Body of pancreas (tissue), 4 donors: ENCODE data around the gene ATXN1. TPM values are rescaled to one million over a fixed set of nuclear protein-coding genes. Genes with fewer than 3 reads are reported as not detected.

Source experiments
- ATAC-seq: fragments of 150-250 bp; one replicate; pipeline ENCODE4 v1.9.1; 2016
- DNase-seq, 4 donors: peaks; one replicate each; pipeline ENCODE4 v3.0.0-alpha.2; 2019
- H3K27ac ChIP-seq, 4 donors: fragments of 200-600 bp; sonication (generic); 1 replicate in 3 of 4; 2 replicates in 1 of 4; pipeline versions ENCODE4 v1.5.1 to v1.6.1; 2016 to 2019; ENCODE audit warnings: mild to moderate bottlenecking in 1 of 4, mixed read lengths in 1 of 4, moderate library complexity in 1 of 4
- H3K27me3 ChIP-seq, 2 donors: fragments of 200-600 bp; sonication (generic); one replicate each; pipeline ENCODE4 v1.6.0; 2016; ENCODE audit warnings: mild to moderate bottlenecking in 1 of 2
- H3K36me3 ChIP-seq, 2 donors: fragments of 200-600 bp; sonication (generic); replicated peaks in 1 of 2; 2 replicates each; pipeline ENCODE4 v1.5.1; 2016; ENCODE audit warnings: low read depth in 2 of 2; ENCODE audit not compliant: insufficient read depth in 1 of 2
- H3K4me1 ChIP-seq: fragments of 200-600 bp; sonication (generic); one replicate; pipeline ENCODE4 v1.6.0; 2016
- H3K4me3 ChIP-seq, 2 donors: fragments of 200-600 bp; sonication (generic); 1 replicate in 1 of 2; 2 replicates in 1 of 2; pipeline ENCODE4 v1.5.1; 2016 to 2019
- H3K9me3 ChIP-seq, 3 donors: fragments of 200-600 bp; sonication (generic); 1 replicate in 2 of 3; 2 replicates in 1 of 3; pipeline ENCODE4 v1.5.1; 2016
- CTCF ChIP-seq, 7 experiments: fragments of 450-650 bp in 4 of 7; fragments of 200-600 bp in 3 of 7; sonication (generic) in 3 of 7; IDR thresholded peaks; one replicate each; pipeline ENCODE4 v1.5.1; 2016 to 2019; ENCODE audit warnings: antibody characterized with exemption in 7 of 7
- POLR2A ChIP-seq, 3 donors: fragments of 450-650 bp; IDR thresholded peaks; one replicate each; pipeline ENCODE4 v1.6.1; 2016; ENCODE audit warnings: antibody characterized with exemption in 3 of 3, mild to moderate bottlenecking in 2 of 3
- WGBS, 2 donors: methylation state at CpG; one replicate each; pipeline ENCODE4 v1.1.5; 2017; 5-methylcytosine and 5-hydroxymethylcytosine counted together
- intact Hi-C: fragments of 100-400 bp; cut with DNase I; formaldehyde crosslinking; loops from one replicate; pipeline ENCODE4 v1.15.1; 2023
- total RNA-seq, 2 donors: library from RNA; depleted of rRNA; stranded (reverse); fragments of >200 nt; gene quantifications; one replicate each; pipeline ENCODE4 v1.1.0, GENCODE V29; 2016

The ATXN1 gene
- total RNA-seq, 2 donors from 2014 or later: 24.6 to 24.7 TPM

GRCh38 chr6:16398587-16398986 lies 362.7 kb downstream of the ATXN1 start:
- intact Hi-C loops: no loop called here
- Histone ChIP-seq H3K36me3 (no peaks in the 10 kb centered on the region), H3K4me3 (no peak overlapping the region), H3K27ac (no peak overlapping the region), H3K9me3 (no peaks in the 10 kb centered on the region), H3K4me1 (no peaks in the 10 kb centered on the region), H3K27me3 (no peaks in the 10 kb centered on the region)
- DNase-seq (no peak), ATAC-seq (no peak)
- TF ChIP-seq CTCF (IDR thresholded peaks at IDR 0.05): no peak
- TF ChIP-seq POLR2A (IDR thresholded peaks at IDR 0.05): no peak
- 94 to 95% methylated on average over 5 of the region's 5 CpGs for WGBS, 2 donors

GRCh38 chr6:16397623-16398022 lies 363.6 kb downstream of the ATXN1 start:
- H3K27me3 ChIP-seq: no peaks in the 10 kb centered on the region
- H3K4me3 ChIP-seq: no peak overlapping the region
- ATAC-seq (no peak), DNase-seq (no peak)
- intact Hi-C loops: no loop called here
- WGBS, 2 donors: 48 to 71% methylated on average over 4 of the region's 4 CpGs
- TF ChIP-seq POLR2A (IDR thresholded peaks at IDR 0.05) (no peak), CTCF (IDR thresholded peaks at IDR 0.05) (no peak)
- H3K4me1 ChIP-seq: peaks cover 3% of the 10 kb centered on the region
- H3K9me3 ChIP-seq: no peaks in the 10 kb centered on the region
- H3K36me3 ChIP-seq: no peaks in the 10 kb centered on the region
- no peak overlapping the region for H3K27ac ChIP-seq

GRCh38 chr6:16396497-16397319 lies 364.6 kb downstream of the ATXN1 start:
- no peak overlapping the region for H3K4me3 ChIP-seq
- H3K27me3 ChIP-seq: no peaks in the 10 kb centered on the region
- intact Hi-C loops: no loop called here
- no peak for DNase-seq
- H3K36me3 ChIP-seq: no peaks in the 10 kb centered on the region
- 85 to 87% methylated on average over 7 of the region's 7 CpGs for WGBS, 2 donors
- ATAC-seq: no peak
- TF ChIP-seq CTCF (IDR thresholded peaks at IDR 0.05): no peak
- TF ChIP-seq POLR2A (IDR thresholded peaks at IDR 0.05): no peak
- H3K4me1 ChIP-seq: peaks cover 12% of the 10 kb centered on the region
- no peak overlapping the region for H3K27ac ChIP-seq
- H3K9me3 ChIP-seq: no peaks in the 10 kb centered on the region

GRCh38 chr6:16394632-16395031 lies 366.6 kb downstream of the ATXN1 start:
- peaks cover 18% of the 10 kb centered on the region for H3K4me1 ChIP-seq
- TF ChIP-seq POLR2A (IDR thresholded peaks at IDR 0.05) (no peak), CTCF (IDR thresholded peaks at IDR 0.05) (no peak)
- no peaks in the 10 kb centered on the region for H3K36me3 ChIP-seq
- H3K4me3 ChIP-seq: no peak overlapping the region
- ATAC-seq (no peak), DNase-seq (no peak)
- H3K9me3 ChIP-seq: no peaks in the 10 kb centered on the region
- H3K27ac ChIP-seq: no peak overlapping the region
- WGBS, 2 donors: 38 to 44% methylated on average over 2 of the region's 2 CpGs
- intact Hi-C loops: no loop called here
- no peaks in the 10 kb centered on the region for H3K27me3 ChIP-seq

GRCh38 chr6:16393326-16393725 lies 367.9 kb downstream of the ATXN1 start:
- TF ChIP-seq CTCF (IDR thresholded peaks at IDR 0.05): no peak
- no peak for TF ChIP-seq POLR2A (IDR thresholded peaks at IDR 0.05)
- Histone ChIP-seq H3K4me3 (no peak overlapping the region), H3K9me3 (no peaks in the 10 kb centered on the region), H3K27ac (no peak overlapping the region), H3K36me3 (no peaks in the 10 kb centered on the region), H3K4me1 (peaks cover 18% of the 10 kb centered on the region), H3K27me3 (no peaks in the 10 kb centered on the region)
- WGBS, 2 donors: 97 to 98% methylated on average over 4 of the region's 4 CpGs
- ATAC-seq: no peak
- intact Hi-C loops: no loop called here
- no peak for DNase-seq
